Mesendoderm (in vitro differentiated cells): ENCODE data around the gene SSBP3.
A peak's percentile ranks its signal among the peaks of the same experiment; 100 is the strongest.

Experiments used
- DNase-seq: peaks from one replicate; pipeline ENCODE4 v3.0.0; 2013
- H2AK5ac ChIP-seq: 2 replicates; pipeline ENCODE4 v1.6.1; 2013; ENCODE audit warnings: low read length, inconsistent platforms
- H2BK120ac ChIP-seq: 2 replicates; pipeline ENCODE4 v1.6.1; 2013; ENCODE audit warnings: low read depth, mild to moderate bottlenecking, low read length, moderate library complexity, mixed read lengths
- H2BK15ac ChIP-seq: replicated peaks from 2 replicates; pipeline ENCODE4 v1.6.1; 2013; ENCODE audit warnings: low read depth, mild to moderate bottlenecking, moderate library complexity
- H2BK5ac ChIP-seq: 2 replicates; pipeline ENCODE4 v1.6.1; 2013; ENCODE audit warnings: low read length, inconsistent platforms
- H3K18ac ChIP-seq: 2 replicates; pipeline ENCODE4 v1.6.1; 2013; ENCODE audit warnings: mild to moderate bottlenecking, low read length, mixed read lengths
- H3K23ac ChIP-seq: one replicate; pipeline ENCODE4 v1.6.1; 2013; ENCODE audit warnings: low read length
- H3K27ac ChIP-seq: 2 replicates; pipeline ENCODE4 v1.5.1; 2013; ENCODE audit warnings: low read depth, mild to moderate bottlenecking, inconsistent platforms, low read length, moderate library complexity
- H3K27me3 ChIP-seq: 2 replicates; pipeline ENCODE4 v1.6.1; 2013; ENCODE audit warnings: low read length, control low read depth, mild to moderate bottlenecking, inconsistent platforms; ENCODE audit not compliant: insufficient read depth, poor library complexity
- H3K36me3 ChIP-seq: 2 replicates; pipeline ENCODE4 v1.6.1; 2013; ENCODE audit warnings: low read length, inconsistent platforms; ENCODE audit not compliant: control insufficient read depth, insufficient read depth
- H3K4ac ChIP-seq: one replicate; pipeline ENCODE4 v1.6.1; 2013; ENCODE audit warnings: low read depth, mild to moderate bottlenecking, low read length, moderate library complexity
- H3K4me1 ChIP-seq: 2 replicates; pipeline ENCODE4 v1.6.1; 2013; ENCODE audit warnings: low read depth, low read length, inconsistent platforms; ENCODE audit not compliant: control insufficient read depth
- H3K4me2 ChIP-seq: 2 replicates; pipeline ENCODE4 v1.6.1; 2013; ENCODE audit warnings: low read length
- H3K4me3 ChIP-seq: 2 replicates; pipeline ENCODE4 v1.5.1; 2013; ENCODE audit warnings: mild to moderate bottlenecking, low read length
- H3K56ac ChIP-seq: one replicate; pipeline ENCODE4 v1.6.1; 2013; ENCODE audit warnings: low read length
- H3K79me1 ChIP-seq: 2 replicates; pipeline ENCODE4 v1.6.1; 2013; ENCODE audit warnings: low read length, inconsistent platforms
- H3K79me2 ChIP-seq: 2 replicates; pipeline ENCODE4 v1.6.1; 2013; ENCODE audit warnings: mild to moderate bottlenecking, low read length; ENCODE audit not compliant: control insufficient read depth, insufficient read depth
- H3K9ac ChIP-seq: 2 replicates; pipeline ENCODE4 v1.6.1; 2013; ENCODE audit warnings: low read length, inconsistent platforms
- H4K5ac ChIP-seq: one replicate; pipeline ENCODE4 v1.6.1; 2013; ENCODE audit warnings: low read length
- H4K8ac ChIP-seq: one replicate; pipeline ENCODE4 v1.6.1; 2013; ENCODE audit warnings: low read depth, mild to moderate bottlenecking, control low read depth, low read length, moderate library complexity
- WGBS: extraction: QIAGEN DNeasy Blood & Tissue Kit; methylation state at CpG from one replicate; pipeline ENCODE4 v1.1.7; 2013; ENCODE audit warnings: low lambda C conversion rate, missing lambda C conversion rate; ENCODE audit not compliant: insufficient coverage; ENCODE audit errors: extremely low coverage; 5-methylcytosine and 5-hydroxymethylcytosine counted together

The SSBP3 gene

DNA sequence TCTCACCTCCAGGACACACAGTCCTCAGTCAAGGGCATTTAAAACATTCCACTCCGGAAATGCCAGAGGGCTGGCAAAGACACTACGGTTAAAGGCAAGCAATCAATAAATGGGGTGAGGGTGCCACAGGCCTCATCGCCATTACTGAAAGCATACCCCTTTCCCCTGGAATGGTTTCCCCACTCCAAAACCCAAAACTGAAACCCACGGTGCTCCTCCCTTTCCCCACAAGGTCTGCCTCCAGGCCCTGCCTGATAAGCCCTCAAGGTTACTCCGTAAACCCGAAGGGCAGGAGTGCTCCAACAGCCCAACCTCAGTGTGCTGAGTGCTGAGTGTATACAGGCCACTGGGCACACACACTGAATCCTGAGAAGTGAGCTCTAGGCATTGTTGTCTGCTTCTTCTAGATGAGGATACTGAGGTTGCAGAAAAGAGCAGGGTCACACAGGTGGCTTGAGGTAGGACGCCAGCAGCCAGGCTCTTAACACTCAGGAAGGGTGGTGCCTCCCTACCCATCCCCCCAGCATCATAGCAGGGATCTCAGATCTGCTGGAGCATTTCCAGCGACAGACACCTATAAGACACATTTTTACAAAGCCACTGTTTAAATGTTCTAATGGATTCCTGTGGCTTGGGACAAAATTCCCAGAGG lies 29.0 kb downstream of the SSBP3 start:
- no peak overlapping the region for H2BK5ac ChIP-seq
- peaks cover 38% of the 10 kb centered on the region for H3K4me1 ChIP-seq
- H3K18ac ChIP-seq, result no peak overlapping the region
- no peaks in the 10 kb centered on the region for H3K27me3 ChIP-seq
- H4K8ac ChIP-seq, result no peak overlapping the region
- no peak overlapping the region for H3K27ac ChIP-seq
- WGBS, result no CpG with 5 or more reads among the region's 8 CpGs
- H3K36me3 ChIP-seq, result no peaks in the 10 kb centered on the region
- no peak overlapping the region for H3K4me2 ChIP-seq
- no peak overlapping the region for H2BK15ac ChIP-seq
- peak overlapping the region; percentile 49 for H3K56ac ChIP-seq
- no peak overlapping the region for H2AK5ac ChIP-seq
- peaks cover 82% of the 10 kb centered on the region for H3K79me2 ChIP-seq
- H3K23ac ChIP-seq, result no peak overlapping the region
- peak overlapping the region; percentile 5 for H3K9ac ChIP-seq
- DNase-seq, result peak; percentile 59
- no peak overlapping the region for H3K4ac ChIP-seq
- H4K5ac ChIP-seq, result no peak overlapping the region
- H3K79me1 ChIP-seq, result peaks cover 35% of the 10 kb centered on the region
- no peak overlapping the region for H3K4me3 ChIP-seq
- no peak overlapping the region for H2BK120ac ChIP-seq

DNA sequence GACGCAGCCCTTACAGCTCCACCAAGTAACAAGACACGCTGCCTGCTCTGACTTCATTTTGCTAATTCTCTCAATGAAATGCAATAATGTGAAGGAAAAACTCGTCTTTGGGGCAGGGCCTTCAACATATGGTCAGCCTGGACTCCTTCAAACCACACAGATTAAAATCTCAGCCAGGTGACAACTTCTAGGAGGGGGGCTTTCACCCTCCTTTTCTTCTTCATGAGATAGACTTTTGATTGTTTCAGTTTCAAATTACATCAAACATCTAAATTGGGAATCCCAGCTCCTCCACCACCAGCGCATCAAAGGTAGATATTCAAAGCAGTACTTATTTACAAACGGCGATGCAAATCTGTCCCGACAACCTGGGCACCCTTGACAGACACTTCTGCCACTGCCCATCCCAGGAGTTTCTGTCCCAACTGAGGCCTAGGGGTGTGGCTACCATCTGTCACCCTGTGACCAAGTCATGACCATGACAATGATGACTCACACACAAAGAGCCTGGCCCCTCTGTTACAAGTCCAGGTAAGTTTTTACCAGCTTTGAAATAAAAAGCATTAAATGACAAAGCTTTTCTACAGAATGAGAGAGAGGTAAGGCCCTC lies 29.7 kb downstream of the SSBP3 start:
- H3K4ac ChIP-seq, result no peak overlapping the region
- peaks cover 38% of the 10 kb centered on the region for H3K4me1 ChIP-seq
- no peak overlapping the region for H4K8ac ChIP-seq
- peak; percentile 62 for DNase-seq
- H3K18ac ChIP-seq, result peak overlapping the region; percentile 19
- peak overlapping the region; percentile 49 for H3K56ac ChIP-seq
- H3K79me1 ChIP-seq, result peaks cover 33% of the 10 kb centered on the region
- no peak overlapping the region for H3K23ac ChIP-seq
- no peak overlapping the region for H4K5ac ChIP-seq
- peak overlapping the region; percentile 3 for H3K9ac ChIP-seq
- no peak overlapping the region for H3K27ac ChIP-seq
- no CpG with 5 or more reads among the region's 7 CpGs for WGBS
- no peaks in the 10 kb centered on the region for H3K27me3 ChIP-seq
- no peak overlapping the region for H2BK120ac ChIP-seq
- peak overlapping the region; percentile 36 for H2BK5ac ChIP-seq
- no peak overlapping the region for H3K4me2 ChIP-seq
- H2BK15ac ChIP-seq, result no peak overlapping the region
- H3K36me3 ChIP-seq, result no peaks in the 10 kb centered on the region
- no peak overlapping the region for H3K4me3 ChIP-seq
- H2AK5ac ChIP-seq, result no peak overlapping the region
- peaks cover 85% of the 10 kb centered on the region for H3K79me2 ChIP-seq

DNA sequence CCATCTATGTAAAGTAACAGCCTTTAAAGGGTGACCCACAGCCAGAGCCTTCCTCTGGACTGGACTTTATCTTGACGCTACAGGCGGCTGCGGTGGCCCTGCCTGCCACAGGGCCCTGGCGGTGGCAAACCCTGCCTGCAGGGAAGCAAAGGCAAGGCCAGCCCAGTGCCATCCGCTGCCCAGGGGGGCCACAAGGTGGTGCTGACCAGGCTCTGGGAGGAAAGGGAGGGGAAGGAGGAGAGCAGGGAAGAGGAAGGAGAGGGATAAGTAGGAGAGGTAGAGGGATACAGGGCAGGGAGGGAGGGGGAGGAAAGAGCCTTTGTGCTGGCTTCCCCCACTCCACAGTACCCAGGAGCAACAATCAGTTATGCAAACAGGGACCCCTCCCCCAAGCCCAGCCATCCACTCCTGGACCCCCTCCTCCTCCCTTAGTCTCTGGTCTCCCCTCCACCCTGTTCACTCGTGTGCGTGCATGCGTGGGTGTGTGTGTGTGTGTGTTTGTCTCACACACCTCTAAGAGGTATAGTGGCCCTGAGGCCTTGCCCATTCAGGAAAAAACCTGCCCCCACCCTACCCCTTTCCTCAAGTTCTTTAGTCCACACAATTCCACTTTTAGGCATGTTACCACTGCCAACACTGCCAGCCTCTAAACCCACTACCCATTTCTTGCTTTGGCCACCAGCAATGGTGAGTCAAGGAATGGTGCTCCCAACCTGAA lies 30.3 kb downstream of the SSBP3 start:
- H3K27ac ChIP-seq, result no peak overlapping the region
- WGBS, result no CpG with 5 or more reads among the region's 8 CpGs
- H3K4me3 ChIP-seq, result no peak overlapping the region
- H2BK15ac ChIP-seq, result no peak overlapping the region
- peak overlapping the region; percentile 36 for H2BK5ac ChIP-seq
- peak overlapping the region; percentile 3 for H3K9ac ChIP-seq
- peaks cover 89% of the 10 kb centered on the region for H3K79me2 ChIP-seq
- H4K8ac ChIP-seq, result no peak overlapping the region
- no peak overlapping the region for H2BK120ac ChIP-seq
- H3K23ac ChIP-seq, result no peak overlapping the region
- H3K56ac ChIP-seq, result peak overlapping the region; percentile 38
- no peaks in the 10 kb centered on the region for H3K27me3 ChIP-seq
- peaks cover 38% of the 10 kb centered on the region for H3K79me1 ChIP-seq
- H3K4ac ChIP-seq, result no peak overlapping the region
- DNase-seq, result peak; percentile 80
- peak overlapping the region; percentile 19 for H3K18ac ChIP-seq
- no peak overlapping the region for H2AK5ac ChIP-seq
- H3K4me1 ChIP-seq, result peaks cover 38% of the 10 kb centered on the region
- no peak overlapping the region for H3K4me2 ChIP-seq
- H3K36me3 ChIP-seq, result no peaks in the 10 kb centered on the region
- no peak overlapping the region for H4K5ac ChIP-seq

DNA sequence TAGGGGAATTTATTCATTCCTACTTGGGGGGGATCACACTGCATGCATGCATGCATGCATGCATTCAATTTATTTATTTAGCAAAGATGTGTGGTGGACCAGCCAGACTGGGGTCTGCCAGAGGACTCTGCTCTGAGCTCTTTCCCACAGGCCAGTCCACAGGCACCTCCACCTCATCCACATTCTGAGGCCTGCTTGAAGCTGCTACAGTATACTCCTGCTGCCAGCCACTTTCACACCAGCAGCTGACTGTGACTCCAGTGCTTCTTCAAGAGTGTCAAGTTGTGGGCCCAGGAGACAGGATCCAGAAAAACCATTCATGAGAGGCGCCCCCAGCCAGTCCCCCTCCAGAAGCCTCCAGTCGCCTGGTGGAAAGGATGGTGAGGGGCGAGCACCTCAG lies 30.9 kb downstream of the SSBP3 start:
- H3K27ac ChIP-seq, result no peak overlapping the region
- no peak overlapping the region for H3K56ac ChIP-seq
- no peak for DNase-seq
- no peak overlapping the region for H2AK5ac ChIP-seq
- peaks cover 44% of the 10 kb centered on the region for H3K79me1 ChIP-seq
- H4K8ac ChIP-seq, result no peak overlapping the region
- no peaks in the 10 kb centered on the region for H3K36me3 ChIP-seq
- peaks cover 89% of the 10 kb centered on the region for H3K79me2 ChIP-seq
- peaks cover 38% of the 10 kb centered on the region for H3K4me1 ChIP-seq
- no peak overlapping the region for H2BK5ac ChIP-seq
- H3K18ac ChIP-seq, result no peak overlapping the region
- WGBS, result no CpG with 5 or more reads among the region's 3 CpGs
- no peak overlapping the region for H2BK15ac ChIP-seq
- no peak overlapping the region for H3K4ac ChIP-seq
- H3K9ac ChIP-seq, result no peak overlapping the region
- H4K5ac ChIP-seq, result no peak overlapping the region
- no peak overlapping the region for H3K4me2 ChIP-seq
- H3K23ac ChIP-seq, result no peak overlapping the region
- no peak overlapping the region for H2BK120ac ChIP-seq
- H3K27me3 ChIP-seq, result no peaks in the 10 kb centered on the region
- no peak overlapping the region for H3K4me3 ChIP-seq

DNA sequence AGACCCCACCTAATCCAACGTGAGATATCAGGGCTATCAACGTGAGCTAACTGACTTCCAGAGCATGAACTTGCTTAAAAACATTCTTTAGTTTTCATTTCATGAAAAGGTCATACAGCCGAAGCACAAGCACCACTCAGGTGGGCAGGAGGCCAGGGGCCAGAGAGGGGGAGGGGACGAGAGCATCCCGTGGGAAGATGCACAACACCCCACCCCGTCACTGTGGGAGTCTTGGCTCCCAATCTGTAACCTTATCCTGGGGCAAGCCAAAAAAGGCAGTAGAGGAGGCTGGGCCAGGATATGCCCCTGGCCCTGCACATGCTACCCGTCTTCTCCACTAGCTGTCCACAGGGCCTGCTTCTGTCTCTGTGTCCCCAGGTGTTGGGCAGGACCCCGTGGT lies 31.4 kb downstream of the SSBP3 start:
- Histone ChIP-seq H3K27ac (no peak overlapping the region), H3K4me3 (no peak overlapping the region), H3K79me1 (peaks cover 44% of the 10 kb centered on the region), H2BK15ac (no peak overlapping the region), H4K5ac (no peak overlapping the region), H3K18ac (no peak overlapping the region), H3K23ac (no peak overlapping the region), H4K8ac (no peak overlapping the region), H3K27me3 (no peaks in the 10 kb centered on the region), H2AK5ac (no peak overlapping the region), H3K4me2 (no peak overlapping the region), H3K4ac (no peak overlapping the region), H3K56ac (peak overlapping the region; percentile 18), H2BK5ac (no peak overlapping the region), H2BK120ac (no peak overlapping the region), H3K36me3 (no peaks in the 10 kb centered on the region), H3K4me1 (peaks cover 35% of the 10 kb centered on the region), H3K79me2 (peaks cover 91% of the 10 kb centered on the region), H3K9ac (no peak overlapping the region)
- DNase-seq, result no peak
- no CpG with 5 or more reads among the region's 8 CpGs for whole genome bisulfite sequencing
